ENCODE measurements around the gene CALML5.

CALML5 gene

GRCh38 chr10:5499493-5500140 lies at the start of gene CALML5:
Gene CALML5 (minus strand): TSS chr10:5499570. CDS start chr10:5499438, 132 bp downstream.
- peak; percentile 35 for DNase-seq

- DNase-seq, result peak; percentile 85
These were observed 48.7 kb upstream of the CALML5 start for GRCh38 chr10:5547931-5548660.

- DNase-seq, result no peak
These were observed 48.2 kb upstream of the CALML5 start for GRCh38 chr10:5547681-5547930.

- DNase-seq, result peak; percentile 50
These were observed 47.7 kb upstream of the CALML5 start for GRCh38 chr10:5546891-5547680.

GRCh38 chr10:5545778-5546710 lies 46.7 kb upstream of the CALML5 start:
- DNase-seq, result peak; percentile 52

- DNase-seq, result no peak
These were observed 46.0 kb upstream of the CALML5 start for GRCh38 chr10:5545426-5545777.

GRCh38 chr10:5545011-5545410 lies 45.6 kb upstream of the CALML5 start:
- DNase-seq, result peak; percentile 27

- DNase-seq, result peak; percentile 9
These were observed 44.9 kb upstream of the CALML5 start for GRCh38 chr10:5544216-5544805.

GRCh38 chr10:5543623-5544022 lies 44.3 kb upstream of the CALML5 start:
- no peak for DNase-seq

- DNase-seq, result no peak
These were observed 42.7 kb upstream of the CALML5 start for GRCh38 chr10:5542100-5542499.

- DNase-seq, result peak; percentile 52
These were observed 41.5 kb upstream of the CALML5 start for GRCh38 chr10:5540891-5541290.

- peak; percentile 29 for DNase-seq
These were observed 40.7 kb upstream of the CALML5 start for GRCh38 chr10:5540080-5540479.

GRCh38 chr10:5538892-5539651 lies 39.7 kb upstream of the CALML5 start:
- DNase-seq, result peak; percentile 97

GRCh38 chr10:5538446-5538845 lies 39.1 kb upstream of the CALML5 start:
- DNase-seq, result peak; percentile 95

- DNase-seq, result peak; percentile 45
These were observed 38.3 kb upstream of the CALML5 start for GRCh38 chr10:5537684-5538083.

- no peak for DNase-seq
These were observed 37.2 kb upstream of the CALML5 start for GRCh38 chr10:5536486-5537081.

GRCh38 chr10:5534880-5535856 lies 35.8 kb upstream of the CALML5 start:
- peak; percentile 52 for DNase-seq

- DNase-seq, result peak; percentile 65
These were observed 34.9 kb upstream of the CALML5 start for GRCh38 chr10:5534051-5534821.

GRCh38 chr10:5533098-5533731 lies 33.8 kb upstream of the CALML5 start:
- DNase-seq, result peak; percentile 63

All from islet precursor cell (in vitro differentiated cells).